MM.1S (cell line): Measurements from ENCODE around the gene TMEM19.

Experiments
- EZH2 ChIP-seq: fragments of 300-600 bp; sonication (generic); optimal IDR thresholded peaks from 2 replicates; pipeline ENCODE3; 2017; ENCODE audit warnings: low read depth, mild to moderate bottlenecking, antibody characterized with exemption, low read length, mixed read lengths
- EZH2phosphoT487 ChIP-seq: fragments of 300-600 bp; sonication (generic); IDR thresholded peaks from 2 replicates; pipeline ENCODE4 v1.6.1; 2018; ENCODE audit warnings: antibody characterized with exemption, low read length
- TF ChIP-seq, protein P1 (sequence below): fragments of 300-600 bp; sonication (generic); IDR thresholded peaks from 2 replicates; pipeline ENCODE4 v1.5.1; 2016; ENCODE audit warnings: antibody characterized with exemption, low read length, mixed read lengths

DNA sequence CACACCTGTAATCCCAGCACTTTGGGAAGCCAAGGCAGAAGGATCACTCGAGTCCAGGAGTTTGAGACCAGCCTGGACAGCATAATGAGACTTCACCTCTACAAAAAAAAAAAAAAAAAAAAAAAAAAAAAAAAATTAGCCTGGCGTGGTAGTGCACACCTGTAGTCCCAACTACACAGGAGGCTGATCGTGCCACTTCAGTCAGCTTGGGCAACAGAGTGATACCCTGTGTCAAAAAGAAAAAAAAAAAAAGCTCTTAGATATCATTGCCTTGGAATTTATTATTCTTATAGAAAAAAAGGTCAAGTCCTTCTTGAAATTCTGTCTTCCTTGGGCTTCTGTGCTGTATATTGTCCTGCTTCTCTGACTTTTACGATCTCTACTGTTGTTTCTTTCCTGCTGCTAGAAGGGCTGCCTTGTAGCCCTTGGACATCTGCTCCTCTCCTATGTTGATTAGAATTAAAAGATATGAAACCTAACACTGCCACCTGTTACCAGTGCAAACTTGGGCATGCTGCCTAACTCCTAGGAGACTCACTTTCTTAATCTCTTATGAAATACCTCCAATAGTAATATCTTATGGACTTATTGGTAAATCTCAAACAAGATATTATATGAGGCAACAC is 5.7 kb downstream of the TMEM19 start:
- TF ChIP-seq, protein P1, sequence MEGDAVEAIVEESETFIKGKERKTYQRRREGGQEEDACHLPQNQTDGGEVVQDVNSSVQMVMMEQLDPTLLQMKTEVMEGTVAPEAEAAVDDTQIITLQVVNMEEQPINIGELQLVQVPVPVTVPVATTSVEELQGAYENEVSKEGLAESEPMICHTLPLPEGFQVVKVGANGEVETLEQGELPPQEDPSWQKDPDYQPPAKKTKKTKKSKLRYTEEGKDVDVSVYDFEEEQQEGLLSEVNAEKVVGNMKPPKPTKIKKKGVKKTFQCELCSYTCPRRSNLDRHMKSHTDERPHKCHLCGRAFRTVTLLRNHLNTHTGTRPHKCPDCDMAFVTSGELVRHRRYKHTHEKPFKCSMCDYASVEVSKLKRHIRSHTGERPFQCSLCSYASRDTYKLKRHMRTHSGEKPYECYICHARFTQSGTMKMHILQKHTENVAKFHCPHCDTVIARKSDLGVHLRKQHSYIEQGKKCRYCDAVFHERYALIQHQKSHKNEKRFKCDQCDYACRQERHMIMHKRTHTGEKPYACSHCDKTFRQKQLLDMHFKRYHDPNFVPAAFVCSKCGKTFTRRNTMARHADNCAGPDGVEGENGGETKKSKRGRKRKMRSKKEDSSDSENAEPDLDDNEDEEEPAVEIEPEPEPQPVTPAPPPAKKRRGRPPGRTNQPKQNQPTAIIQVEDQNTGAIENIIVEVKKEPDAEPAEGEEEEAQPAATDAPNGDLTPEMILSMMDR = no peak
- no peak for TF ChIP-seq EZH2
- TF ChIP-seq EZH2phosphoT487 = no peak
